Stomach smooth muscle (tissue), 2 donors: ENCODE measurements around the gene PPP4R3A.
"Not testable (repeated sequence)": the region's sequence is repeated elsewhere in the genome, so short reads cannot be mapped to it uniquely, and the experiment has no call there.

Source experiments
- H3K27ac ChIP-seq: one replicate; pipeline ENCODE4 v1.7.0; 2013; ENCODE audit warnings: mild to moderate bottlenecking, low read length, inconsistent platforms
- H3K27me3 ChIP-seq, 2 donors: one replicate each; pipeline ENCODE4 v1.7.0; 2013; ENCODE audit warnings: low read length in 2 of 2; ENCODE audit not compliant: insufficient read depth in 2 of 2, control insufficient read depth in 1 of 2
- H3K36me3 ChIP-seq, 2 donors: one replicate each; pipeline ENCODE4 v1.7.0; 2013; ENCODE audit warnings: low read length in 2 of 2; ENCODE audit not compliant: control insufficient read depth in 2 of 2, insufficient read depth in 2 of 2
- H3K4me1 ChIP-seq: one replicate; pipeline ENCODE4 v1.7.0; 2013; ENCODE audit warnings: low read length; ENCODE audit not compliant: control insufficient read depth, insufficient read depth
- H3K4me3 ChIP-seq, 2 donors: one replicate each; pipeline ENCODE4 v1.7.0; 2013; ENCODE audit warnings: low read length in 2 of 2
- H3K9ac ChIP-seq, 2 donors: one replicate each; pipeline ENCODE4 v1.7.0; 2013; ENCODE audit warnings: low read length in 2 of 2, mild to moderate bottlenecking in 1 of 2
- H3K9me3 ChIP-seq, 2 donors: one replicate each; pipeline ENCODE4 v1.7.0; 2013; ENCODE audit warnings: low read length in 2 of 2; ENCODE audit not compliant: control insufficient read depth in 2 of 2
- donor health status: healthy.
- donor health status: Pancreatic carcinoma.

PPP4R3A gene

GRCh38 chr14:91417120-91417982 is 92.8 kb downstream of the PPP4R3A start, which contains the start of gene CCDC88C:
TSS of gene CCDC88C (minus strand) at chr14:91417820. CDS start at chr14:91417690, 130 bp downstream.
- H3K9ac ChIP-seq: peak within 1 kb of the TSS; percentile 29 to 66

GRCh38 chr14:91416744-91417119 is 93.4 kb downstream of the PPP4R3A start:
- H3K27ac ChIP-seq: no peak overlapping the region
- H3K9me3 ChIP-seq: no peaks in the 10 kb centered on the region
- peak overlapping the region; percentile 60 to 74 for H3K4me3 ChIP-seq
- no peaks in the 10 kb centered on the region for H3K36me3 ChIP-seq
- H3K9ac ChIP-seq: peak overlapping the region; percentile 29 to 66
- H3K4me1 ChIP-seq: peaks cover 28% of the 10 kb centered on the region
- no peaks in the 10 kb centered on the region for H3K27me3 ChIP-seq

More at GRCh38 chr14:91417120-91417982, 92.8 kb downstream of the PPP4R3A start, which contains the start of gene CCDC88C:
- Histone ChIP-seq H3K4me3 (peak within 1 kb of the TSS; percentile 60 to 74), H3K27me3 (no peaks in the 10 kb centered on the region), H3K4me1 (peaks cover 28% of the 10 kb centered on the region), H3K36me3 (no peaks in the 10 kb centered on the region), H3K27ac (no peak within 1 kb of the TSS), H3K9me3 (no peaks in the 10 kb centered on the region)

GRCh38 chr14:91415794-91416743 is 94.0 kb downstream of the PPP4R3A start:
- Histone ChIP-seq H3K4me1 (peaks cover 32% of the 10 kb centered on the region), H3K27me3 (no peaks in the 10 kb centered on the region), H3K4me3 (peak overlapping the region; percentile 60 to 74), H3K36me3 (no peaks in the 10 kb centered on the region), H3K27ac (no peak overlapping the region), H3K9ac (peak overlapping the region; percentile 29 to 66), H3K9me3 (no peaks in the 10 kb centered on the region)

GRCh38 chr14:91414475-91414833 is 95.7 kb downstream of the PPP4R3A start:
- Histone ChIP-seq H3K4me3 (peak overlapping the region in 1 of 2 donors; percentile 8), H3K36me3 (no peaks in the 10 kb centered on the region), H3K27ac (peak overlapping the region; percentile 46), H3K9ac (no peak overlapping the region), H3K27me3 (no peaks in the 10 kb centered on the region), H3K4me1 (peaks cover 34% of the 10 kb centered on the region), H3K9me3 (no peaks in the 10 kb centered on the region)

- no peak overlapping the region for H3K4me3 ChIP-seq
Observed at GRCh38 chr14:91413547-91414474, 96.3 kb downstream of the PPP4R3A start.

GRCh38 chr14:91412939-91413338 is 97.2 kb downstream of the PPP4R3A start:
- no peak overlapping the region for H3K4me3 ChIP-seq
- peaks cover 25% of the 10 kb centered on the region for H3K4me1 ChIP-seq
- no peaks in the 10 kb centered on the region for H3K27me3 ChIP-seq
- H3K27ac ChIP-seq: no peak overlapping the region
- H3K9ac ChIP-seq: no peak overlapping the region
- H3K36me3 ChIP-seq: no peaks in the 10 kb centered on the region
- no peaks in the 10 kb centered on the region for H3K9me3 ChIP-seq

More at GRCh38 chr14:91413547-91414474, 96.3 kb downstream of the PPP4R3A start:
- Histone ChIP-seq H3K9ac (no peak overlapping the region), H3K27me3 (no peaks in the 10 kb centered on the region), H3K4me1 (peaks cover 34% of the 10 kb centered on the region), H3K9me3 (no peaks in the 10 kb centered on the region), H3K36me3 (no peaks in the 10 kb centered on the region), H3K27ac (peak overlapping the region; percentile 46)

- no peak overlapping the region for H3K9ac ChIP-seq
- H3K36me3 ChIP-seq: no peaks in the 10 kb centered on the region
- H3K27ac ChIP-seq: peak overlapping the region; percentile 37
Observed at GRCh38 chr14:91410771-91411536, 99.2 kb downstream of the PPP4R3A start.

GRCh38 chr14:91409928-91410718 is 100.0 kb downstream of the PPP4R3A start:
- H3K27ac ChIP-seq: peak overlapping the region; percentile 37

More at GRCh38 chr14:91410771-91411536, 99.2 kb downstream of the PPP4R3A start:
- peak overlapping the region in 1 of 2 donors; percentile 8 for H3K4me3 ChIP-seq
- no peaks in the 10 kb centered on the region for H3K27me3 ChIP-seq
- no peaks in the 10 kb centered on the region for H3K9me3 ChIP-seq
- H3K4me1 ChIP-seq: peaks cover 14% of the 10 kb centered on the region

GRCh38 chr14:91409240-91409639 is 100.9 kb downstream of the PPP4R3A start:
- H3K27ac ChIP-seq, H3K27me3 ChIP-seq, H3K9ac ChIP-seq, H3K36me3 ChIP-seq, H3K4me3 ChIP-seq, H3K9me3 ChIP-seq: not testable (repeated sequence)
- H3K4me1 ChIP-seq: peaks cover 20% of the 10 kb centered on the region

More at GRCh38 chr14:91409928-91410718, 100.0 kb downstream of the PPP4R3A start:
- H3K36me3 ChIP-seq: no peaks in the 10 kb centered on the region
- H3K9ac ChIP-seq: no peak overlapping the region
- H3K4me1 ChIP-seq: peaks cover 18% of the 10 kb centered on the region
- no peaks in the 10 kb centered on the region for H3K27me3 ChIP-seq
- peak overlapping the region; percentile 8 to 22 for H3K4me3 ChIP-seq
- no peaks in the 10 kb centered on the region for H3K9me3 ChIP-seq
